H9 (cell line): ENCODE measurements around the gene DCDC2. TPM values are rescaled to one million over a fixed set of nuclear protein-coding genes. Genes with fewer than 3 reads are reported as not detected.

Experiments used
- DNase-seq: peaks from one replicate; pipeline ENCODE4 v3.0.0-alpha.2; 2017
- H2AFZ ChIP-seq: one replicate; pipeline ENCODE4 v1.6.1; 2013; ENCODE audit warnings: mild to moderate bottlenecking, low read length, control low read depth, moderate library complexity
- H2AK5ac ChIP-seq: 2 replicates; pipeline ENCODE4 v1.6.1; 2013; ENCODE audit warnings: low read length, control low read depth, mixed read lengths; ENCODE audit not compliant: insufficient read length
- H2BK120ac ChIP-seq: one replicate; pipeline ENCODE4 v1.6.1; 2013; ENCODE audit warnings: low read depth, mild to moderate bottlenecking, low read length, control low read depth, inconsistent platforms; ENCODE audit not compliant: poor library complexity, severe bottlenecking
- H2BK12ac ChIP-seq: 2 replicates; pipeline ENCODE4 v1.6.1; 2013; ENCODE audit warnings: low read length, control low read depth, mixed read lengths, low read depth; ENCODE audit not compliant: insufficient read length
- H2BK15ac ChIP-seq: 2 replicates; pipeline ENCODE4 v1.6.1; 2013; ENCODE audit warnings: low read depth, low read length, control low read depth
- H2BK20ac ChIP-seq: one replicate; pipeline ENCODE4 v1.6.1; 2013; ENCODE audit warnings: low read depth, mild to moderate bottlenecking, low read length, control low read depth, inconsistent platforms; ENCODE audit not compliant: poor library complexity, severe bottlenecking
- H2BK5ac ChIP-seq: 2 replicates; pipeline ENCODE4 v1.6.1; 2013; ENCODE audit warnings: low read length, control low read depth, mixed read lengths; ENCODE audit not compliant: insufficient read length
- H3K14ac ChIP-seq: 2 replicates; pipeline ENCODE4 v1.6.1; 2013; ENCODE audit warnings: low read length, control low read depth; ENCODE audit not compliant: insufficient read depth
- H3K18ac ChIP-seq: 2 replicates; pipeline ENCODE4 v1.6.1; 2013; ENCODE audit warnings: low read depth, mild to moderate bottlenecking, mixed read lengths, low read length, control low read depth; ENCODE audit not compliant: insufficient read length
- H3K23ac ChIP-seq: 2 replicates; pipeline ENCODE4 v1.6.1; 2013; ENCODE audit warnings: low read length, control low read depth, mixed read lengths, low read depth; ENCODE audit not compliant: insufficient read length
- H3K23me2 ChIP-seq: 2 replicates; pipeline ENCODE4 v1.6.1; 2013; ENCODE audit warnings: low read depth, mild to moderate bottlenecking, mixed read lengths, low read length, control low read depth; ENCODE audit not compliant: insufficient read length, poor library complexity, severe bottlenecking
- H3K27ac ChIP-seq: 2 replicates; pipeline ENCODE4 v1.5.1; 2013; ENCODE audit warnings: low read length, control low read depth, mixed read lengths, low read depth; ENCODE audit not compliant: insufficient read length
- H3K27me3 ChIP-seq: 2 replicates; pipeline ENCODE4 v1.6.1; 2013; ENCODE audit warnings: low read length, control low read depth, inconsistent platforms; ENCODE audit not compliant: insufficient read depth
- H3K4ac ChIP-seq: 2 replicates; pipeline ENCODE4 v1.6.1; 2013; ENCODE audit warnings: low read depth, mild to moderate bottlenecking, control low read depth, inconsistent platforms, low read length, moderate library complexity
- H3K4me1 ChIP-seq: 2 replicates; pipeline ENCODE4 v1.6.1; 2013; ENCODE audit warnings: low read length, control low read depth, inconsistent platforms; ENCODE audit not compliant: insufficient read depth
- H3K4me2 ChIP-seq: 2 replicates; pipeline ENCODE4 v1.6.1; 2013; ENCODE audit warnings: low read length, control low read depth, mixed read lengths; ENCODE audit not compliant: insufficient read length, insufficient read depth
- H3K56ac ChIP-seq: 2 replicates; pipeline ENCODE4 v1.6.1; 2013; ENCODE audit warnings: low read depth, mild to moderate bottlenecking, mixed read lengths, low read length, control low read depth; ENCODE audit not compliant: insufficient read length
- H3K79me1 ChIP-seq: 2 replicates; pipeline ENCODE4 v1.6.1; 2013; ENCODE audit warnings: low read depth, mild to moderate bottlenecking, moderate library complexity, low read length, control low read depth, inconsistent platforms; ENCODE audit not compliant: insufficient read depth, poor library complexity, severe bottlenecking
- H3K79me2 ChIP-seq: 2 replicates; pipeline ENCODE4 v1.6.1; 2013; ENCODE audit warnings: low read length, control low read depth, inconsistent platforms; ENCODE audit not compliant: insufficient read depth
- H3K9ac ChIP-seq: 2 replicates; pipeline ENCODE4 v1.6.1; 2013; ENCODE audit warnings: low read length, control low read depth, mixed read lengths; ENCODE audit not compliant: insufficient read length; ENCODE audit errors: extremely low read depth
- H3K9me3 ChIP-seq: one replicate; pipeline ENCODE4 v1.6.1; 2013; ENCODE audit warnings: low read depth, low read length, inconsistent platforms; ENCODE audit not compliant: control insufficient read depth
- H3T11ph ChIP-seq: one replicate; pipeline ENCODE4 v1.6.1; 2013; ENCODE audit warnings: mild to moderate bottlenecking, low read length, control low read depth, inconsistent platforms
- H4K20me1 ChIP-seq: one replicate; pipeline ENCODE4 v1.6.1; 2013; ENCODE audit not compliant: control insufficient read depth, insufficient read length, insufficient read depth
- H4K5ac ChIP-seq: 2 replicates; pipeline ENCODE4 v1.6.1; 2013; ENCODE audit warnings: low read depth, mild to moderate bottlenecking, mixed read lengths, low read length, control low read depth; ENCODE audit not compliant: insufficient read length
- H4K8ac ChIP-seq: replicated peaks from 2 replicates; pipeline ENCODE4 v1.6.1; 2013; ENCODE audit warnings: low read length, control low read depth, mixed read lengths, low read depth; ENCODE audit not compliant: insufficient read length
- H4K91ac ChIP-seq: 2 replicates; pipeline ENCODE4 v1.6.1; 2013; ENCODE audit warnings: low read depth, mild to moderate bottlenecking, moderate library complexity, mixed read lengths, low read length, control low read depth; ENCODE audit not compliant: insufficient read length
- H3K27ac Mint-ChIP-seq, 3 experiments: 2 replicates in 2 of 3; 3 replicates in 1 of 3; pipeline ENCODE4 v1.8.0; 2020 to 2021; ENCODE audit warnings: mixed read lengths in 3 of 3, mild to moderate bottlenecking in 1 of 3, moderate library complexity in 1 of 3
- H3K27me3 Mint-ChIP-seq: 2 replicates; pipeline ENCODE4 v1.8.0; 2021; ENCODE audit warnings: low read depth, mild to moderate bottlenecking, moderate library complexity, mixed read lengths
- H3K36me3 Mint-ChIP-seq, 3 experiments: 2 replicates in 2 of 3; 3 replicates in 1 of 3; pipeline ENCODE4 v1.8.0; 2020 to 2021; ENCODE audit warnings: low read depth in 3 of 3, mixed read lengths in 3 of 3; ENCODE audit not compliant: insufficient read depth in 1 of 3
- H3K4me1 Mint-ChIP-seq, 2 experiments: 2 replicates each; pipeline ENCODE4 v1.8.0; 2020; ENCODE audit warnings: mixed read lengths in 2 of 2
- H3K4me3 Mint-ChIP-seq, 2 experiments: 2 replicates in 1 of 2; 3 replicates in 1 of 2; pipeline ENCODE4 v1.8.0; 2020 to 2021; ENCODE audit warnings: mild to moderate bottlenecking in 2 of 2, mixed read lengths in 2 of 2, moderate library complexity in 1 of 2
- H3K9me3 Mint-ChIP-seq, 2 experiments: 2 replicates in 1 of 2; 3 replicates in 1 of 2; pipeline ENCODE4 v1.8.0; 2020; ENCODE audit warnings: mild to moderate bottlenecking in 2 of 2, mixed read lengths in 2 of 2, moderate library complexity in 1 of 2
- WGBS: extraction: QIAGEN DNeasy Blood & Tissue Kit; methylation state at CpG from one replicate; pipeline ENCODE4 v1.1.7; 2013; ENCODE audit warnings: missing lambda C conversion rate, low lambda C conversion rate, mixed read lengths; ENCODE audit not compliant: insufficient read length; ENCODE audit errors: extremely low coverage; 5-methylcytosine and 5-hydroxymethylcytosine counted together
- total RNA-seq: library from RNA; stranded (reverse); gene quantifications from 2 replicates; pipeline ENCODE4 v1.2.1, GENCODE V29; 2021
- TF ChIP-seq, protein P1 (sequence below): fragments of 200-600 bp; sonication (generic); conservative IDR thresholded peaks from 3 replicates; pipeline ENCODE4 v1.8.0; 2021; ENCODE audit warnings: antibody characterized with exemption, mild to moderate bottlenecking

Gene DCDC2
- total RNA-seq, 1 experiment from 2014 or later = 0.59 TPM

DNA sequence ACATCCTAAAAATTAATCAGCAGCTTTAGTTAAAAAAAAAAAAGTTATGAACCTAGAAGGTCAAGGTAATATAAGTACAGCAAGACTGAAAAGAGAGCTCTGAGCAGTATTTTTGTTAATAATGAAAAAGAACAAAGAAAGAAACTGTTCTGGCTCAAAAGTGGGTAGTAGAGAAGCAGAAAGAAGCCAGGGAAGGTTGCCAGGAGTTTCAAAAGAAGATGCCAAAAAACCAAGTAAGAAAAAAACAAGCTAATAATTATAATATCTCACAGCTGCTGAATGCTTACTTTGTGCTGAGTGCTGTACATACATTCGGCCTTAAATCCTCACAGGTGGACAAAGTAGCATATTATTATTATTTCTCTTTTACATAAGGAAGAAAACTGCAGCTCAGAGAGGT lies 200.0 kb downstream of the DCDC2 start:
- no peak overlapping the region for H3K14ac ChIP-seq
- H3T11ph ChIP-seq = no peak overlapping the region
- H2AK5ac ChIP-seq = no peak overlapping the region
- H3K79me1 ChIP-seq = no peaks in the 10 kb centered on the region
- no peak overlapping the region for H3K4me2 ChIP-seq
- no peak overlapping the region for H3K9ac ChIP-seq
- H3K23ac ChIP-seq = no peak overlapping the region
- DNase-seq = no peak
- H3K56ac ChIP-seq = no peak overlapping the region
- H3K4ac ChIP-seq = no peak overlapping the region
- H2BK12ac ChIP-seq = no peak overlapping the region
- no peaks in the 10 kb centered on the region for H3K9me3 ChIP-seq
- Mint-ChIP-seq H3K27ac (no peak overlapping the region), H3K4me3 (no peak overlapping the region), H3K36me3 (no peaks in the 10 kb centered on the region), H3K9me3 (no peaks in the 10 kb centered on the region), H3K4me1 (no peaks in the 10 kb centered on the region), H3K27me3 (no peaks in the 10 kb centered on the region; the same call in 1 of the 2 replicates)
- H3K27ac ChIP-seq = no peak overlapping the region
- H2BK5ac ChIP-seq = no peak overlapping the region
- H3K79me2 ChIP-seq = no peaks in the 10 kb centered on the region
- H2AFZ ChIP-seq = no peak overlapping the region
- H3K27me3 ChIP-seq = no peaks in the 10 kb centered on the region
- H4K5ac ChIP-seq = no peak overlapping the region
- no peak overlapping the region for H2BK20ac ChIP-seq
- TF ChIP-seq, protein P1, sequence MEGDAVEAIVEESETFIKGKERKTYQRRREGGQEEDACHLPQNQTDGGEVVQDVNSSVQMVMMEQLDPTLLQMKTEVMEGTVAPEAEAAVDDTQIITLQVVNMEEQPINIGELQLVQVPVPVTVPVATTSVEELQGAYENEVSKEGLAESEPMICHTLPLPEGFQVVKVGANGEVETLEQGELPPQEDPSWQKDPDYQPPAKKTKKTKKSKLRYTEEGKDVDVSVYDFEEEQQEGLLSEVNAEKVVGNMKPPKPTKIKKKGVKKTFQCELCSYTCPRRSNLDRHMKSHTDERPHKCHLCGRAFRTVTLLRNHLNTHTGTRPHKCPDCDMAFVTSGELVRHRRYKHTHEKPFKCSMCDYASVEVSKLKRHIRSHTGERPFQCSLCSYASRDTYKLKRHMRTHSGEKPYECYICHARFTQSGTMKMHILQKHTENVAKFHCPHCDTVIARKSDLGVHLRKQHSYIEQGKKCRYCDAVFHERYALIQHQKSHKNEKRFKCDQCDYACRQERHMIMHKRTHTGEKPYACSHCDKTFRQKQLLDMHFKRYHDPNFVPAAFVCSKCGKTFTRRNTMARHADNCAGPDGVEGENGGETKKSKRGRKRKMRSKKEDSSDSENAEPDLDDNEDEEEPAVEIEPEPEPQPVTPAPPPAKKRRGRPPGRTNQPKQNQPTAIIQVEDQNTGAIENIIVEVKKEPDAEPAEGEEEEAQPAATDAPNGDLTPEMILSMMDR = no peak
- H3K23me2 ChIP-seq = no peaks in the 10 kb centered on the region
- H2BK15ac ChIP-seq = no peak overlapping the region
- no peaks in the 10 kb centered on the region for H3K4me1 ChIP-seq
- H3K18ac ChIP-seq = no peak overlapping the region
- no peak overlapping the region for H2BK120ac ChIP-seq
- no peak overlapping the region for H4K91ac ChIP-seq
- no CpG with 5 or more reads among the region's 1 CpG for WGBS
- no peaks in the 10 kb centered on the region for H4K20me1 ChIP-seq
- no peak overlapping the region for H4K8ac ChIP-seq
